Hematopoietic multipotent progenitor cell treated with erythropoietin and hydrocortisone succinate and interleukin-3 and kit ligand, for 8 days (in vitro differentiated cells): ENCODE measurements around the gene CNPY2.
"Not testable (repeated sequence)": the region's sequence is repeated elsewhere in the genome, so short reads cannot be mapped to it uniquely, and the experiment has no call there.

ENCODE experiments used
- DNase-seq: peaks from one replicate; pipeline ENCODE4 v3.0.0-alpha.2; 2015

Gene CNPY2

DNA sequence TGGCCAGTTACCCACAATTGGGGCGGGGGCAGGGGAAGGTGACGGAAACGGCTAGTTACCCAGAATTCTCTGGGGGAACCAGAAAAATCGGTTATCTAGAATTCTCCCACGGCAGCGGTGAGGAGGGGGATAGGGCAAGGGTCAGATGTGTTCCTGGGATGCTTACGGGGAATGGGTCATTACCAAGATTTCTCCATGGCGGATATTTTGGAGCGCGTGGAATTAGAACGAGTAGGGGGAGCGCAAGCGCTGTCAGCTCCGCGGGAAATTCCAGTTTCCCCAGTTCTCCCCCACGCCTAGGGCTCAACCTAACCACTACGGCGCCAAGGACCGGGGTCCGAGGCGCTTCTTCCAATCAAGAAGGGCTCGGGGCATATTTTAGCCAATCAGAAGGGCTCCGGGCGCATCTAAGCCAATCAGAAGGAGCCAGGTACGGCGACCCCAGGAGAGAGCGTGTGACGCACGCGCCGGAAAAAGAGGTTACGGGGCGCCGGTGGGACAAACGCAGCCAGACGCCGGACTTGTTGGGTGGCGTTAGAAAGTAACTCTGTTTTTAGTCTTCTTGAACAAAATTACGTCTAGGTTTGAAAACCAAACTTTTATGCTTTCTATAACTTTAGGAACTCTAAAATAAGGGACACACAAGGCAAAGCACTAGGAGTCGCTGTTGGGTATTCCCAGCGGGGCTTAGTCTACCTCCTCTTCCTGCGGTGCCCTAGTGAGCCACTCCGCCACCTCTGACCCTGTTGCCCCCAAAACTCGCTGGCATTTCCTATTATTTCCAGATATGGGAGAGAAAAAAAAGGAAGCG is 18.1 kb upstream of the CNPY2 start, which contains the start of gene PAN2:
PAN2 (minus strand) TSS at position 322 of the 811 bp plus-strand sequence. CDS start 906 bp downstream, outside the sequence.
- peak; percentile 99 for DNase-seq

DNA sequence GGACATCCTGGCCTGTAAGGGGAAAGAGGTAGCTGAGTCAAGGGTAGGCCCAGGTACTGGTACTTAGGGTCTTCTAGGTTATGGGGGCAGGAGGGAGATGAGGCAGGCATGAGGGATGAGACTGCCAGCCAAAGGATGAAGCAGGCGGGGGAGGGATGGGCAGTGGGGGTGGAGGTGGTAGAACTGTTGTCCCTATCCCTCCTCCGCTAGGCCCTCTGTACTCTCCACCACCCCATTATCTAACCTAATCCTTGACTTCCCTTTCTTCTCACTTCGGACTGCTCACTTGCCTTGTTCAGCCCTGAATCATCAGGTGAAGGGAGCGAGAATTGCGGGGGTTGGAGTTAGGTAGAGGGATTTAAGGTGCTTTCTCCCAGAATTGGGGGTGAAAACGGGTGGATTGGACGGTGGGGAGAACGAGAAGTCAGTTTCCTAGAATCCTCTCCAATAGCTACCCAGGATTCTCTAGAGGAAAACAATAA is 17.4 kb upstream of the CNPY2 start:
- DNase-seq, result no peak

- no peak for DNase-seq
These were observed 16.9 kb upstream of the CNPY2 start for GRCh38 chr12:56332512-56333196.

DNA sequence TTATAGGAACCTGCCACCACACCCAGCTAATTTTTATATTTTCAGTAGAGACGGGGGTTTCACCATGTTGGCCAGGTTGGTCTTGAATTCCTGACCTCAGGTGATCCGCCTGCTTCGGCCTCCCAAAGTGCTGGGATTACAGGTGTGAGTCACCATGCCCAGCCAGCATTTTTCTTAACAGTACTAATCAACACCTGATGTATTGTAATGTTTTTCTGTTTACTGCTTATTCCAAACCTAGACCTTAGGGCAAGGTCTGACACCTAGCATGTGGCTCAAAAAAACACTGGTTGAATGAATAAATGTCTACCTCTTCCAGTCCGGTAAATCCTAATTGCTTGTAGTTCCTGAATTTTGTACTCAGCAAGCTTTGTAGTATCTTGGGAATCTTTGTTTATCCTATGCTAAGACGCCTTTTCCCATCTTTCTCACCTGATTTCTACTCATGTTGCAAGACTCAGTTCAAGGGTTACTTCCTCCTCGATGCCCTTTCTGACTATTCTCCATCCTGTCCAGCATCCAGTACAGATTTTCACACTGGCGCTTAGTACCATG is 15.2 kb upstream of the CNPY2 start:
- DNase-seq, result no peak

DNA sequence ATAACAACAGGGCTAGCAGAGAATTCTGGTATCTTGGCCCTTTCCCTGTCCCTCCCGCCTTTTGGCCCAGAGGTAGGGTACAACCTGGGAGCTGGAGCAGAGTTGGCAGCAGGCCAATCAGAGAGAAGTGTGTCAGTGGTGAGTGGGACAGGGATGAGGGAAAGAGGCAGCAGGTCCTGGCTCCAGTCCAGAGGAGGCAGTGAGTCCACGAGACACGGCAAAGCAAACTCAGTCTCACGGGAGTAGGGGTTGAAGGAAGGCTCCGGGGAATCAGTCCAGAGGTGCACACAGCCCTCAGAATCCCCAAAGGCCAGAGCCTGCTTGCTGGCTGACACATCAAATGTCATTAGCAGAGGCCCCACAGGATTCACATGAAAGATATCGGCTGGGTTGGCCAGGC is 10.7 kb upstream of the CNPY2 start:
- DNase-seq, result no peak

GRCh38 chr12:56326126-56326525 is 10.3 kb upstream of the CNPY2 start:
- DNase-seq, result no peak

DNA sequence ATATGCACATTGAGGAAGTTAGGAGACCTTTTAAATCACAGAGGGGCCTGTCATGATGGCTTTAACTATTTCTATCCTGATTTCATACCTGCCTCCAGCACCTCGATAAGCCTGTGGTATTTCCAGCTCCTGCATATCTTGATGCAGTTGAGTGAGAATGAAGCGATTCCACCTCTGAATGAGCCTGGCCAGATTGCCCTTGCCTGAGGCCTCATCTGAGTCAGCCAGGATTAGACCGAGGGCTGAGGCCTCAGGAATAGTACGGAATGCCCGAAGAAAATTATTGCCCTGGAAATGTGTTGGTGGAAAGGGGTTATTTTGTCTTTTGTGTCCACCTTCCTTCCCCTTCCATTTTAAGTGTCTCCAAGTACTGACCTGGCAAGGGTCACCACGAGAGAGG is 8.4 kb upstream of the CNPY2 start:
- no peak for DNase-seq

DNA sequence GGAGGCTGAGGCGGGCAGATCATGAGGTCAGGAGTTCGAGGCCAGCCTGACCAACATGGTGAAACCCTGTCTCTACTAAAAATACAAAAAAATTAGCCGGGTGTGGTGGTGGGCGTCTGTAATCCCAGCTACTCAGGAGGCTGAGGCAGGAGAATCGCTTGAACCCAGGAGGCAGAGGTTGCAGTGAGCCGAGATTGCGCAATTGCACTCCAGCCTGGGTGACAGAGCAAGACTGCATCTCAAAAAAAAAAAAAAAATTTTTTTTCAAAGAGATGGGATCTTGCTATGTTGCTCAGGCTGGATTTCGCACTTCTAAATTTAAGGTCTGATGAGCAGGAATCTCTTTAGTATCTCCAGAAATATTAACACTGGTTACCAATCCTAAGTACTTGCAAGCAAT is 5.8 kb upstream of the CNPY2 start:
- not testable (repeated sequence) for DNase-seq

DNA sequence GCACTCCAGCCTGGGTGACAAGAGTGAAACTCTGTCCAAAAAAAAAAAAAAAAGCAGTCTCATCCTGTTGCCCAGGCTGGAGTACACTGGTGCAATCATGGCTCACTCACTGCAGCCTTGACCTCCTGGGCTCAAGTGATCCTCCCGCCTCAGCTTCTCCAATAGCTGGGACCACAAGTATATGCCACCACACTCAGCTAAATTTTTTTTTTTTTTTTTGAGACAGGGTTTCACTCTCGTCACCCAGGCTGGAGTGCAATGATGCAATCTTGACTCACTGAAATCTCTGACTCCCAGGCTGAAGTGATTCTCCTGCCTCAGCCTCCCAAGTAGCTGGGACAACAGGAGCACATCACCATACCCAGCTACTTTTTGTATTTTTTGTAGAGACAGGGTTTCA is 5.2 kb upstream of the CNPY2 start:
- no peak for DNase-seq

DNA sequence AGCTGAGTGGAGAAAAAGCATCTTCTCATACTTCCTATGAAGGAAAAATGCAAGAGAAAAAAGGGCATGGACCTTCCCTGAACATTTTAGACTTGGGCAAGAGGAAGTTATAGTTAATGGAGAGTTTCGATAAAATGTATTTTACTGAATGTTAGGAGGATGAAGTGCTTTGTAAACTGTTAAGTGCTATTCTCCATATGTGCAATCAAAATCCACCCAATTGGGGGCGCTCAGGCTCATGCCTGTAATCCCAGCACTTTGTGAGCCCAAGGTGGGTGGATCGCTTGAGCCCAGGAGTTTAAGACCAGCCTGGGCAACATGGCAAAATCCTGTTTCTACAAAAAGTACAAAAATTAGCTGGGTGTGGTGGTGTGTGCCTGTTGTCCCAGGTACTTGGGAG is 1.9 kb upstream of the CNPY2 start:
- DNase-seq, result no peak

DNA sequence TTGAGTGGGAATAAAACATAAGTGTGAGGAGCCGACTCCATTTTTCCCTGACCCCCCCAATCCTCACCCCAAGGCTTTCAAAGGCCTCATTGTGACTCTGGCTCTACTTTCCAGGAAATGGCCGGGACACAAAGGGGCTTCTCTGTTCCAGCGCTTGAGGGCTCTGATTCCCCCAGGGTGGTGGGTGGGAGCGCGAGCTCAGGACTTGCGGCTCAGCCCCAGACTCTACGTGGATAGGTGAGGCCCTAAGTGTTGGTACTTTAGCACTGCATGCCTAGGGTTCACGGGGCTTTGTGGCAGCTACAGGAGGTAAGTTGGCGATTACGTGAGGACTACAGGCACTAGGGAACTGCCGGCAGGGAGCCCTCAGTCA is 553 bp downstream of the CNPY2 start:
- peak; percentile 31 for DNase-seq

DNA sequence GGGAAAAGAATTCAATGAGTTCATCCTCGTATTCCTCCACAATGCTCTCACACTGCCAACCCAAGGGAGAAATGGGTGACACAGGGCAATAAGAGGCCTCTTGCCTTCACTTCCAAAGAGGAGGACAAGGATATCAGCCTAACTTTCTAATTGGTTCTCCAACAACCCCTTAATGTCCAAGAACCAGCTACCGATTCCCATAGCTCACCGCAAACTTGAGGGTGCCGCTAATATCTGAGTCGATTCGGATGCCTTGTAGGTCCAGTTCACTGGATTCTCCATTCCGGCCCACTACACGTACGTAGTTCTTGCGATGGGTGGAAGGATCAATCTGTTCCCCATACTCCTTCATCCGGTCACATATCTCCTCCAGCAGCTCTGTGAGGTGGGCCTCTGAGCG is 4.8 kb downstream of the CNPY2 start:
- no peak for DNase-seq

DNA sequence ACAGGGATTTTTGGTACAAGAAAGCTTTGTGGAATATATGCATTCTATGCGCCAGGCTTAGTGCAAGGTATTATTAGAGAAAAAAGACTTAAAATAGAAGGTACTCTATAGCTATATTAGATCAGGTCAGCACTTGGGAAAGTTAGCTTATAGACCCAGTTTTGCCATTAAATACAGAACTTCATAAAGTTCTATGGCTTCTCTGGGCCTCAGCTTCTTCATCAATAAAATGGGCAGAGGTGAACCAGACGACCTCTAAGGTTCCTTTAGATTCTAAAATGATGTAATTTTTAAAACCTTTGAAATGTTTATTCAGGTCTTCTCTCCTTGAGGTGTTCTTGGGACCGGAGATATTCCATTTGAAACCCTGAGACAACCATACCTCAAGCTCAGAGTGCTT is 7.1 kb downstream of the CNPY2 start:
- DNase-seq, result no peak

- no peak for DNase-seq
These were observed 8.4 kb downstream of the CNPY2 start for GRCh38 chr12:56307221-56307965.

- DNase-seq, result no peak
These were observed 10.8 kb downstream of the CNPY2 start for GRCh38 chr12:56304872-56305590.

GRCh38 chr12:56304276-56304675 is 11.5 kb downstream of the CNPY2 start:
- no peak for DNase-seq

GRCh38 chr12:56300644-56301464 is 14.9 kb downstream of the CNPY2 start:
- peak; percentile 78 for DNase-seq

DNA sequence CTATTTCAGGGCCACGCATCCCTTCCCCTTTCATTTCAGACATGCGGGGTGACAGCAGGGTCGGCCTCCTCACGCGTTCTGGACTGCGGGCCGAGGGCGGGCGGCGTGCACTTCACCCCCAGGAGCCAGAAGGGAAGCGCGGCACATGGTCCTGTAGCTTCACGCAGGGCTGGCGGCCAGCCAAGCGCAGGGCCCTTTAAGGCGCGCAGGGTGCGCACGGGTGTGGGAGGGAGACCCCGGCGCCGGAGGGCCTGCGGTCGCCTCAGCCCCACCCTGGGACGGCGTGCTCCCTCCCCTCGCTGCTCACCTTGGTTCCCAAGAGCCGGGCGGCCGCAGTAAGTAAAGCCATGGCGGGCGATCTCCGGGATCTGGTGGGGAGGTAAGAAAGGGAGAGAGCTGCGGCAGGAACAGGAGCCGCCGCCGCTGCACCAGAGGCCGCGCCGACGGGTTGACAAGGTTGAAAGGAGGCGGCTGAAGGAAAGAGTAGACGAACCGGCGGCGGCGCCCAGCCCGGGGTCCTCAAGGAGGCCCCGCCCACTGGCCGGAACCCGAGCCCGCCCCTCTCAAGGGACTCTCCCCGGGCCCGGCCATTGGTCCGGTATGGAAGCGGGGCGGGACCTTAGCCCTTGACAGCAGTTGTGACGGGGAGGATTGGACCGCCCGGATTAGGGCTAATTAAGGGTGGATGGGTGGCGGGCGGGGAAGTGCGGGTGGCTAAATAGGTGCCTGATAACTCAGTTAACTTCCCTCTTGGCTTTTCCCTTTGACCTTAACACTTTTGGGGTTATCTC is 15.7 kb downstream of the CNPY2 start, which contains the start of gene CS:
CS (minus strand) TSS at position 478 of the 791 bp plus-strand sequence; CDS start at position 349, 129 bp downstream.
- peak; percentile 99 for DNase-seq

DNA sequence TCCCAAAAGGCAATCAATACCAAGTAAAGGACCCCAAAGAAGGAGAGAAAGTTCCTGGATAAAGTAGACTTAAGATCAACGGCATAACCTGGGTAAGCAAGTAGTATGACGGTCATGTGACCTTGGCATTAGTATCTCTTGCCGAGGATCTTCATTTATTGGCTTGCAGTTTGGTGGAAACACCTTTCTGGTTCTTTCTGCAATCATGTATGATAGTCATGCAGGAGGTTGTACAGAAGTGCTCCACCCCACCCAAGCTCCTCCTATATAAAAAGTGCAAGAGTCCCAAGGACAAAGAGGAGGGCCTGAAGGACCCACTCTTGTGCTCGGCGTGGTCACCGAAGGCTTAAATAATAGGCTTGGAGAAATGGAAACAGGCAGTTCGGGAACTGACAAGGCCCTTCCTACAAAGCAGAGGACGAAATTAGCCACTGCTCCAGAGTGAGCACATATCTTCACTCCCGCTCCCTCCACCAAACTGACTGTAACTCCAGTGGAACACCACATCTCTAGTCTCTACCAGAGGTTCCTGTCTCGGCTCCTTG is 16.4 kb downstream of the CNPY2 start:
- peak; percentile 79 for DNase-seq

- DNase-seq, result no peak
These were observed 17.0 kb downstream of the CNPY2 start for GRCh38 chr12:56298828-56299227.
